SK-N-MC (cell line): ENCODE measurements around the gene TNFRSF8.

ENCODE experiments used
- EZH2 ChIP-seq: fragments of 200-600 bp; sonication (generic); IDR thresholded peaks from one replicate; pipeline ENCODE4 v1.6.1; 2017; ENCODE audit warnings: antibody characterized with exemption
- FOXP2 ChIP-seq: optimal IDR thresholded peaks from 2 replicates; pipeline ENCODE3; 2011; ENCODE audit warnings: mild to moderate bottlenecking, moderate library complexity; ENCODE audit not compliant: insufficient read depth; ENCODE audit errors: extremely low read length, control extremely low read depth
- POLR2AphosphoS5 ChIP-seq: IDR thresholded peaks from 2 replicates; pipeline ENCODE4 v1.6.1; 2012; ENCODE audit warnings: mild to moderate bottlenecking, low read depth, low read length, borderline replicate concordance

- no peak for TF ChIP-seq EZH2
- TF ChIP-seq POLR2AphosphoS5, result no peak
- TF ChIP-seq FOXP2, result no peak
Measured at GRCh38 chr1:12180903-12181302, 117.8 kb downstream of the TNFRSF8 start.
